Activated CD4-positive, alpha-beta T cell treated with anti-CD3 and anti-CD28 coated beads for 4 hours (primary cell): ENCODE data around the gene OR2T5.
"Not testable (repeated sequence)": the region's sequence is repeated elsewhere in the genome, so short reads cannot be mapped to it uniquely, and the experiment has no call there.

Experiments used
- DNase-seq, 2 donors: peaks; one replicate each; pipeline ENCODE4 v3.0.0-alpha.2; 2020

Gene OR2T5

DNA sequence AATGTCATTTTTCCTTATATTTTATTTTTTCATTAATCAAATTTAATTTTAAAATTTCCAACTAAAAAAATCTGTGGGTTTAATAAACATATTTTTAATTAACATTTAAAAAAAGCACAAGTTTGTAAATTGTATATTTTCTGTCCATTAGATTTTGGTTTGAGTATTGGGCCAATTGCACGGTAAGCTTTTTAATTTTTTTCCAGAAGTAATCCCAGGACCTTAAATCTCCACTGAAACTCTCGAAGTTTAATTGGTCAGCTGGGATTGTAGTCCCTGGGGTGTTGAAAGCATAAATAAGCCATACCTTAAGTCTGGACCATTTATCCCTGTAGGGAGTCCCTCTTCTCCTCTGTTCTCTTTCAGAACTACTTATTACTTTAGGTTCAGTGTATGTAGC, 19.4 kb downstream of the OR2T5 start, which contains the start of gene OR2G6:
OR2G6 (plus strand) TSS at position 301 of the 400 bp plus-strand sequence. CDS start 13,574 bp downstream, outside the sequence.
- not testable (repeated sequence) for DNase-seq

DNA sequence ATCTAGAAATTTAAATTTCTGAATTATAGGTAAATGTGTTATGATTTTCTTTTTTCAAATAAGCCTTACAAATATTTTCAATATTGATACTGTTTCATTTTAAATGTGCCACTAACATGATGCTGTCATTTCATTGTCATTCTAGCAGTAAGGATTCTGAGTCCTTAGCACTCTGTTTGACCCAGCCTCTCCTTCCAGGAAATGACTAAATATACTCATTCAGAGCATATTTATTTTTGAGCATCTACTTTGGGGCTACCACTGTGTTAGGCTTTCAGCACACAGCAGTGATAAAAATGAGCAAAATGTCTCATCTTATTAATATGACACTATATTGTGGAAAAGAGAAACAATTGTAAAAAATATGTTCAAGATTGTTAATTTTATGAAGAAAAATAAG, 21.8 kb downstream of the OR2T5 start:
- not testable (repeated sequence) for DNase-seq

DNA sequence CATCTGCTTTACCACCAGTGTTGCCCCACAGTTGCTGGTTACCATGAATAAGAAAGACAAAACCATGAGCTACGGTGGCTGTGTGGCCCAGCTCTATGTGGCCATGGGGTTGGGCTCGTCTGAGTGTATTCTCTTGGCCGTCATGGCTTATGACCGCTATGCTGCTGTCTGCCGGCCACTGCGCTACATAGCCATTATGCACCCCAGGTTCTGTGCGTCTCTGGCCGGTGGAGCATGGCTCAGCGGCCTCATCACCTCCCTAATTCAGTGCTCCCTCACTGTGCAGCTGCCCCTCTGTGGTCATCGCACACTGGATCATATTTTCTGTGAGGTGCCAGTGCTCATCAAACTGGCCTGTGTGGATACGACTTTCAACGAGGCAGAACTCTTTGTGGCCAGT, 33.5 kb downstream of the OR2T5 start:
- no peak for DNase-seq

DNA sequence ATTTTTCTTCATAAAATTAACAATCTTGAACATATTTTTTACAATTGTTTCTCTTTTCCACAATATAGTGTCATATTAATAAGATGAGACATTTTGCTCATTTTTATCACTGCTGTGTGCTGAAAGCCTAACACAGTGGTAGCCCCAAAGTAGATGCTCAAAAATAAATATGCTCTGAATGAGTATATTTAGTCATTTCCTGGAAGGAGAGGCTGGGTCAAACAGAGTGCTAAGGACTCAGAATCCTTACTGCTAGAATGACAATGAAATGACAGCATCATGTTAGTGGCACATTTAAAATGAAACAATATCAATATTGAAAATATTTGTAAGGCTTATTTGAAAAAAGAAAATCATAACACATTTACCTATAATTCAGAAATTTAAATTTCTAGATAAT, 49.1 kb downstream of the OR2T5 start:
- not testable (repeated sequence) for DNase-seq
